Nucleus accumbens (tissue), 56 donors: Measurements from ENCODE around the gene BOLA3.
"Not testable (repeated sequence)": the region's sequence is repeated elsewhere in the genome, so short reads cannot be mapped to it uniquely, and the experiment has no call there.

Experiments used
- DNase-seq, 56 donors: peaks; one replicate each; lab custom pipeline; 2025; lab: John Stamatoyannopoulos, UW

BOLA3 gene

GRCh38 chr2:74105413-74105812, 42.3 kb downstream of the BOLA3 start:
- DNase-seq, result no peak

- DNase-seq, result no peak
These were observed 42.9 kb downstream of the BOLA3 start for GRCh38 chr2:74104839-74105238.

GRCh38 chr2:74103763-74104162, 43.9 kb downstream of the BOLA3 start:
- no peak for DNase-seq

- DNase-seq, result no peak
These were observed 45.2 kb downstream of the BOLA3 start for GRCh38 chr2:74102516-74102915.

GRCh38 chr2:74101574-74102300, 46.0 kb downstream of the BOLA3 start:
- DNase-seq, result no peak

- DNase-seq, result no peak
These were observed 47.2 kb downstream of the BOLA3 start for GRCh38 chr2:74100254-74101216.

- peak in 2 of 56 donors; percentile 15 to 22 for DNase-seq
These were observed 47.9 kb downstream of the BOLA3 start for GRCh38 chr2:74099835-74100234.

GRCh38 chr2:74099271-74099670, 48.4 kb downstream of the BOLA3 start:
- no peak for DNase-seq

GRCh38 chr2:74097574-74097973, 50.1 kb downstream of the BOLA3 start:
- no peak for DNase-seq

GRCh38 chr2:74096052-74096451, 51.7 kb downstream of the BOLA3 start:
- no peak for DNase-seq

- DNase-seq, result no peak
These were observed 52.1 kb downstream of the BOLA3 start for GRCh38 chr2:74095632-74096031.

GRCh38 chr2:74094291-74094690, 53.4 kb downstream of the BOLA3 start:
- peak in 1 of 56 donors; percentile 34 for DNase-seq

- peak in 8 of 56 donors; percentile 16 to 54 (median 38) for DNase-seq
These were observed 53.9 kb downstream of the BOLA3 start for GRCh38 chr2:74093840-74094239.

- DNase-seq, result no peak
These were observed 54.3 kb downstream of the BOLA3 start for GRCh38 chr2:74093426-74093825.

- peak in 13 of 56 donors; percentile 16 to 39 (median 20) for DNase-seq
These were observed 55.4 kb downstream of the BOLA3 start for GRCh38 chr2:74092275-74092674.

- DNase-seq, result no peak
These were observed 56.3 kb downstream of the BOLA3 start for GRCh38 chr2:74091391-74091790.

- no peak for DNase-seq
These were observed 57.6 kb downstream of the BOLA3 start for GRCh38 chr2:74089816-74090745.

GRCh38 chr2:74088676-74089075, 59.0 kb downstream of the BOLA3 start:
- DNase-seq, result not testable (repeated sequence)

- no peak for DNase-seq
These were observed 60.0 kb downstream of the BOLA3 start for GRCh38 chr2:74087696-74088095.

GRCh38 chr2:74086021-74086420, 61.7 kb downstream of the BOLA3 start:
- no peak for DNase-seq
